Left kidney (tissue), 2 donors: Measurements from ENCODE around the gene VAV2. TPM values are rescaled to one million over a fixed set of nuclear protein-coding genes. Genes with fewer than 3 reads are reported as not detected.

Experiments
- DNase-seq: peaks from one replicate; pipeline ENCODE4 v3.0.0-alpha.2; 2013
- polyA plus RNA-seq: library from polyadenylated mRNA; unstranded; fragments of 120-200 nt; gene quantifications from one replicate; pipeline ENCODE4 v1.2.1, GENCODE V29; 2013; ENCODE audit not compliant: insufficient read length

Gene VAV2
- polyA plus RNA-seq, 1 donor, result 35.2 TPM

DNA sequence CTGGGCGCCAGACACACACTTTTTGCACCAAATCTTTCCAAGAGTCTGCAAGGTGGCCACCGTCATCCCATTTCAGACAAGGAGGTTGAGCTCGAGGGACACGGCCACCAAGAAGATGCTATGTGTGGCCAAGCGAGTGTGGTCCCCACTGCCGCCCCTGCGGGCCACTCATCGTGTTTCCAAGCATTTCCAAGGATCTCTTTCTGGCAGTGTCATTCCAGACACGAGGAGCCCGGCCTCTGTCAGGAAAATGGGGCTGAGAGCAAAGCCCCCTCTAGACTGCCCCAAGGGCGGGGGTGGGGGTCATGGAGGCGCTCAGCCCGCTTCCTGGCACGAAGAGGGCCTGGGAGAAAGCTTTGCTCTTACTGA is 10.6 kb downstream of the VAV2 start:
- DNase-seq, result no peak

DNA sequence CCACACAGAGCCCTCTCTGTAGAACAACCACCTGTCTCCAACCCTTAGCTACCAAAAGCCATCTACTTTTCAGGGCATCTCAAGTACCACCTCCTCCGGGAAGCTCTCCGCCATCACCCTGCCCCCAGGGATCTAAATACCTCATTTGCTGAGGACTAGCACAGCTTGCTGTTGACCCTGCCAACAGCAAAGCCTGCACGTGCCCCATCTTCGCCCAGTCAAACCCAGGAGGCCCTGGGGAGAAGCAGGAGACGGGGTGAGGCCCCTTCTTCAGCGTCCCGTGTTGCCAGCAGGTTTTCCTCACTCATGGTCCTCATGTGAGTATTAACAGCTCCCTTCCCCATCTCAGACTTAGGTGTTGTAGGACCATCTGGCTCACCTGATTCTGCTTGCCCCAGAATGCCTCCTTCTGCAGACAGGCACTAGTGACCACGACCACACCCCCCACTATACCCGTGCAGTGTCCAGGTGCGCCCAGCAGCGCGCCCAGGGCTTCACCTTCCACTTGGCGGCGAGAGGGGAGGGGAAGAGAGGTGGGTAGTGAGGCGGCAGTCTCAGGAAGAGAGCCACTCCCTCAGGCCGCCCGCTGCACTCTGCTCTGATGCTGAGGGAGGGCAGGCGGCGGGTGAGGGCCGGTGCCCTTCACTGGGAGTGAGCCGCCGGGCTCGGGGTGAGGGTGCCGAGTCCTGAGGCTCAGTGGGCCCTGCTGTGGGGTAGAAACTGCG is 11.1 kb downstream of the VAV2 start:
- no peak for DNase-seq

DNA sequence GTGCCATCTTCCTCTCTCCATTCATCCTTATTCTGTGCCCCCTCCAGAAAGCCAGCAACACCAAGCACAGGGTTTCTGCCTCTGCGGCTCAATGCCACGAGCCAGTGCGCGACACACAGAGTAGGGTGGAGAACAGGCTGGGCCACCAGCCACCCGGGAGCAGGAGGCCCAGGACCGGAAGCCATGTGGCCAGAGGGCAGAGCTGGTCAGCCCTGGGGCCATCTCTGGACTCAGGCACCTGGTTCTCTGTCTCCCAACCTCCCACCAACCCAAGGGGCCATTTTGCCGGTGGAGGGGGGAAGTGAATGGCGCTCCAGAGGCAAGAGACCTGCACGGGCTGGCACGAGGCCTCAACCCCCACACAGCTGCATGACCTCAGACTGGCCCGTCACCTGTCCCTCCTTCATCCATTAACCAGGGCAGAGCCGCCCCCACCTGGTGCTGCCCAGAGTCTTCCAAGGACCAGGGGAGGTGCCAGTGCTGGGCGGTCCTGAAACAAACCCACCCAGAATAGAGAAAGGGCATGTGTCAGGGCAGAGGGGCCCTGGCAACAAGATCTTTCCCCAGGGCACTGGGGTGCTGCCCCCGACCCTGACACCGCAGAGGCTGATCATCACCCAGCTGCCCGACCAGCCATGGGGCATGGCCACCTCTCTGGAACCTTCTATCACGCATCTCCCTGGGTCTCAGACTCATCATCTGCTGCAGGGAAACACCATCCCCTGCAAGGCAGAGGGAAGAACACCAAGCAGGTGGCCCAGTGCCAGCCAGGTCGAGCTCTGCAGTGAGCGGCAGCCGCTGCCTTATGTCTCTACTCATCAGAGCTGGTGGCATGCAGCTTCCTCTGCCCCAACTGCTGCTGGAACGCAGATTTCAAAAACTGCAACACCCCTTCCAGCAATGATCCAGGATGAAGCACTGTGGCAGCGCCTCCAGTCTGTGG is 11.9 kb downstream of the VAV2 start:
- no peak for DNase-seq

DNA sequence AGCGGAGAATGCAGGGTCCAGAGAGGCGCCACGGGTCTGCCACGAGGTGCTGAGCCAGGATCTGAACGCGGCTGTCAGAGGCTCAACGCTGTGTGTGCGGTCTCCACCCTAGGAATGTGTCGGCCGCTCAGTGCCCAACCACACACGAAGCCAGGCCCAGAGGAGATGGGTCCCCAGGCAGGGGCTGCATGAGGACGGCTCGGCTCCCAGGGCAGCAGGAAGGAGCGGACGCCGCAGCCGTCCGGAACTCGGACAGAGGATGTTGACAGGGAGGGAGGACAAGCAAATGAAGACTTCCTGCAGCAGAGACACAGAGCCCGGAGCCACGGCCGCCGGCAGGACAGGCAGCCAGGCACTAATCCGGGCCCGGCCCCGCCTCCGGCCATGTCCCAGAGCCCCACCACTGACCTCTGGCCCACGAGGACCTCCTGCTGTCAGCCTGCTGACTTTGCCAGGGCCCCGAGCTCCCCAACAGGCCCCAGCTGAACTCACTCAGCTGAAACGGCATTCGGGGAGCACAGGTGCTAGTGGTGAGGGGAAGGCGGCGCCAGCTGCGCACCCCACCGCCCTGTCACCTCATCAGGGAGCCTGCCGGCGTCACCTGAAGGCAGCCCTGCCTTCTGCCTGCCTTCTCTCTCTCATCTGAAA is 12.7 kb downstream of the VAV2 start:
- no peak for DNase-seq

DNA sequence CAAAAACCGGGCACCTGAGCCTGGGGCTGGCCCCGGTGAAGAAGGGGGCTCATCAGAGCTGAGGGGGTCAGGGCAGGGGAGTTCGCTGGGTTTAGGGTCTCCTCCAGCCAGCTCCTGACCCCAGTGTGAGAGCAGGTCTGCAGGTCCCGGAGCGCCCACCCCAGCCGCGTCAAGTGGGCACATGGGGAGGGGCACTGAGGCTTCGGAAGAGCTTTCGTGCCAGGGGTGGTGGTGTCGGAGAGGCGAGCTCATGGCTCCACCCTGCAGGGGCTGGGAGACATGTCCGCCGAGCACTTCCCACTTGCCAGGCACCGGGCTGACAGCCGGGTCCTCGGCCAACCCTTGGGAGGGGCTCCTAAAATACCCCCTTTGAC is 13.2 kb downstream of the VAV2 start:
- no peak for DNase-seq

DNA sequence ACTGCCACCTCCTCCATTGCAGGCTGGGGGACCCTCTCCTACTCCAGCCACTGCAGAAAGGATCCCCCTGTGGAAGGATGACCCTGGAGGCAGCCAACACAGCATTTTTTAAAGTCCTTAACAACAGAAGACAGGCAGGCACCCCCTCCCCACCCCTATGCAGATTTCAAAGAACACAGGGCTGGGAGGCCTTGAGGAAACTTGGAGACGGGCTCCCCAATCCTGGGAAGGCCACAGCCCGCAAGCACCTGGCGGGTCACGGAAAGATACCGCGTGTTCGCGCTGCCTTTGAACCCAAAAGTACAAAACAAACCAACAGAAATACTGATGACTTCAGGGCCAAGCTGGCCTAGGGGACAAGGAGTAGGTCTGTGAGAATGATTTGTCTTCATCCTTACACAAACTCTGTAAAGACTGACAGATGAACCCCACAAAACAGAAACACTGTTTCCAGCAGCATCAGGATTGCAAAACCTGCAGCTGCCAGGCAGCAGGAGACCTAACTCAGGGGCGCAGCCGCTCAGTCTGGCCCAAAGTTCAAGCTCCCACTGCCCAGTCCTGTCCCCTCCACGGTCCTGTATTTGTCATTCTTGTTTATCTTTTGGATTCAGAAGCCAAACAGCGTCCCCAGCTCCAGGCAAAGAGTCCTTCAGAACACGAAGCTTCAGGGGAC is 13.8 kb downstream of the VAV2 start:
- no peak for DNase-seq

DNA sequence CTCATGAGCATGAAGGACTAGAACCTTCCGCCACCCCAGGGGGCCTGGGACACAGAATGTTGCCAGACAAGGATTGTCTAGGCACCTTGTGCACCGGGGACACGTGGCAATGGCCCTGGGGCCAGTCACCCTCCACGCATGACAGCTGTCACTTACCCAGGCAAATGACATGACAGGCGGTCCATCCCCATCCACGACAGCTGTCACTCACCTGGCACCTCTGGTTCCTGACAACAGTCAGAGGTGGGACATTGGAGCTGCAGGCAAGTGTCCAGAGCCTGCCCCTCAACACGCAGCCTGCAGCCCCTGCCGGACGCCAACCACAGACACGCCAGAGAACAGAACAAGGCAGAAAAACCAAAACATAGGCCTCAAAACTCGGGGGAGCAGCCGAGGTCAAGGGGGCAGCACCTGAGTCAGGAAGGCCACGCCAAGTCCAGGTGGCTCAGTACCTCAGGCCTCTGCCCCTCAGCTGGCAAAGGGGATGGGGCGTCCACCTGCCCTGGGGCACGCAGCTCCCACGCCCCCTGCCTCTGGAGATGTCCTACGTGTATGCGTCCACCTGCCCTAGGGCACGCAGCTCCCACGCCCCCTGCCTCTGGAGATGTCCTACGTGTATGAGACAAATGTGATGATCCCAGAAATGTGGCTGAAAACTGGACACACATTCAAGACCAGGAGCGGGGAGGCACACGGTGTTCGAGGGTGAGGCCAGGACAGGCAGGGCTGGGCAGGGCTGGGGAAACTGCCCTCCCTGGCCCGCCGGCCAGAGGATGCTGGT is 14.5 kb downstream of the VAV2 start:
- no peak for DNase-seq

DNA sequence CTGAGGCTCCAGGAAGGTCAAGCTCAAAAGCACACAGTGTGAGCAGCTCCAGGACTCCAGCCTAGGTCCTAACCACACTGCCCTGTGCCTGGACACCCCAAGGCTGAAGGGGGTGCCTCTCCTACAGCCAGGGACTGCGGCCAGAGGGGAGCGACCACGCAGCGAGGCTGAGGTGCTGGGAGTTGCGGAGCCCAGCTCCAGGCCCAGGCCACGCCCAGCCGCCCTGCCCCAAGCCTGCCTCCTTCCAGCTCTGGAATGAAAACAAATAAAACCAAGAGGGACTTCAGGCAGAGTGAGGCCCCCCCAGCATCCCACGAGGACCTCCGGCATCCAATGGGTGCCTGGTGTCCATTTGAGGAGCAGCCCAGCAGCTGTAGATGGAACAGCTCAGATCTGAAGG is 15.2 kb downstream of the VAV2 start:
- DNase-seq, result no peak

DNA sequence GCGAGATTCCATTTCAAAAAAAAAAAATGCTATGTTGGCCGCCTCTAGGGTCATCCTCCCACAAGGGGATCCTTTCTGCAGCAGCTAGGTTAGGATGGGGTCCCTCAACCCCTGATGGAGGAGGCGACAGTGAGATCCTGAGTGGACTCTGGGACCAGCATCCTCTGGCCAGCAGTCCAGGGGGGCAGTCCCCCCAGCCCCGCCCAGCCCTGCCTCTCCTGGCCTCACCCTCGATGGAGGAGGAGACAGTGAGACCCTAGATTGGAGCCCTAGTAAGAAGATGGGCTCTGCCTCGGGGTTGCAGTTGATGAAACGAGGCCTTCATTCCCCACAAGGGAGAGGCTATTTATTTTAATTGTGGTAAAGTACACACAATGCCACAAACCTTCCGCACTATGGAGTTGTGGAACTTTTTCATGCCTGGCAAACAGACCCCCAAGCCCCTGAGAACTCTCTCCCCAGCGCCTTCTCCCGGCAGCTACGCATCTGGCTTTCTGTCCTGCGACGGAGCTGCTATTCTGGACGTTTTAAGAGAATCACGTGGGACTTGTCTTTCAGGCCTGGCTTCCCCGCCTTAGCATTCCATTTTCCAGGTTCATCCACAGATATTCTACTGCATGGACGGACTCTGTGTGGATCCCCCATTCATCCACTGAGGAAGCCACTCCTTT is 15.8 kb downstream of the VAV2 start:
- no peak for DNase-seq

DNA sequence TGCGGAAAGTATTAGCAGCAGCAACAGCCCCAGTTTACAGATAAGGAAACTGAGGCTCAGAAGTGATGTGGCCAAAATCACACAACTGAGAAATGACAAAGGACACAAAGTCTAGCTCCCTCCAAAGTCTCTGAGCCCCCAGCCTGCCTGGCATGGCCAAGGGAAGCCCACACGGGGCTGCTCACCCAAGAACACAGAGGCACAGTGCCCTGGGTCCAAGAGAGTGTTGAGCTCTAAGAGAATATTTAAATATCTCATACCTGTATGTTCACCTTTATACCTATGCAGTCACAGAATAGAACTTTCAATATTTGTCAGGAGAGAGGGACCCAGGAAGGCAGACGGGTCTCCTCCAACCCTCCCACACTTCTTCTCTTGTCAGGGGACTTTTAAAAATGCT is 16.6 kb downstream of the VAV2 start:
- no peak for DNase-seq

DNA sequence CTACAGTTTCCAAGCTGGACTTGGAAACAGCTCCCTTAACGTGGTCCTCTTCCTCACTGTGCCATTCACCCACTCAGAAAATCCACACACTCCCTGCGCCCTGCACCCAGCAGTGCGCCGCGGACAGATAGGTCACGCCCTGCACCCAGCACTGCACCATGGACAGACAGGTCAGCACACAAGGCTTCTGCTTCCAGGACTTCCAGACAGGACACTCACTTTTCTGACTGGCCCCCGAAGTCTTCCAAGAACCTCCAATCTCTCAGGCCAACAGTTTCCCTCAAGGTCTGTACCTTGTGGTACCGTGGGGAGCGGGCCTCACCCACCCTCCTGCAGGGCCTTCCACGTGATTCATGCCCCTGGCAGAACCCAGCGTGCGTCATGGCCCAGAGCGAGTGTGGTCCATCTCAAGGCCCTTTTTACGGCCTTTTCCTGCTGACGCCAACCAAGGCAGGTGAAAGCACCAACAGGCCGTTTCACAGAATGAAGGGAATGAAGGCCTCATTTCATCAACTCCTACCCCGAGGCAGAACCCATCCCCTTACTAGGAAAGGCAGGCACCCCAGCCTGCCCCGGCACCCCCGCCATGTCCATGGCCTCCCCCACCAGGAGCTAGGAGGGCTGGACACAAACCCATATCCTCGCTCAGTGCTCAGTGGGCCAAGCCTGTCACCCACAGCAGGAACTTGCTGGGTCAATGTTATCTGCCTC is 17.3 kb downstream of the VAV2 start:
- DNase-seq, result no peak

DNA sequence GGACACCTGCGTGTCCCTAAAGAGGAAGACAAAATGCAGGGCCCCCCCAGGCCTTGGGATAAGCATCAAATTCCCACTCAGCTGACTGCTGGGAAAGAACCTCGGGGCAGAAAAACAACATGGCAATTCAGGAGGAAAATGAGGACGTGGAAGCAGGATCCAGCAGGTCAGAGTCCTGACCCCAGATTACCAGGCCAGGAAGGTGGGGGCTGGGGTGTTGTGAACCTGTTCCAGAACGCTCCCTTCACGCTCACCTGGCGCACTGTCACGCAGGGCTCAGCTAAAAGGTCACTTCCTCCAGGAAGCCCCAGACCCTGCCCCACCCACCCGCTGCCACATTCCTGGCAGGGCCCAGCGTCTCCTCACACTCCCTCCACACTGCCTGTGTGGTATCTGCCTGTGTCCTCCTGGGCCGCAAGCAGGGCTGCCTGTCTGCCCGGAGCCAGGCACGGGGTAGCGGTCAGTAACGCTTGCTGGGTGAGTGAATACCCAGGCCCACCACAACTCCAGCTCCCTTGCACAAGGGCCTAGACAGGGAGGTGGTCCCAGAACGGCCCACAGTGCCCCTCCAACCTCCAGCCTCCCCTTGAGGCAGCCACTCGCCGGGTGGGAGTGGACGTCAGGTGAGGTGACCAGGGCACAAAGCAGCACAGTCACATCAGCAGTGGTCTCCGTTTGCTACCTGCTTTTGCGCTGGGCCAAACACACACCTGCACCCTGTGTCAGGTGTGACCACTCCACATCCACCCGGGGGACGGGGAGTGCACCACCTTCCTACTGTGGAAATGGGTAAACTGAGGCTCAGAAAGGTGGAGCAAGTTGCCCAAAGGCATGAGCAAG is 18.1 kb downstream of the VAV2 start:
- no peak for DNase-seq

DNA sequence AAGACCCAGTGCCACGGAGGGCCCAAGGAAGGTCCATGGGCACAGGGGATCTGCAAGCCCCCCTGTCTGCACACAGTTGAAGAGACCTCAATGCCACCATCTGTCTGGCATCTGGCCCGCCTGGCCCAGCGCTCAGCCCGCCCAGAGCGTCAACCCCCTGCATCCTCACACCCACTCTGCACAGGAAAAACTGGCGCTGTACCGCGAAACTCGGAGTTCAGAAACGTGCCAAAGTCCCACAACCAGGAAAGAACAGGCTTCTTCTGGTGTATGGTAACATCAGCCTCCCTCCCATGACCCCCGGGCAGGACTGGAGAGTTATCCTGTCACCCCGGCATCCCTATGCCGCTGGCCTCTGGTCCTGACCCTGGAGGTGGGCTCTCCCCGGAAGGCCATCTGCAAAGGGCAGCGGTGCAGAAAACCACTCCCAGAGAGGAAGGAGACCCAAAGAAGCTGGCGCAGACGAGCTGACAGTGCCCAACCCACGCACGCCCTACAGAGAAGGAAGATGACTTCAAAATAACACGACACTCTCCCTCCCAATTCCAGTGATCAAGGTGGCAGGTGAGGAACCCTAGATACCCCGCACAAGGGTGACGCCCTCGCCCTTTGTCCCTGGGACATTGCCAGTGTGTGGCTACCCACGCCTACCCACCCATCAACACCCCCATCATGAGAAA is 18.9 kb downstream of the VAV2 start:
- no peak for DNase-seq

DNA sequence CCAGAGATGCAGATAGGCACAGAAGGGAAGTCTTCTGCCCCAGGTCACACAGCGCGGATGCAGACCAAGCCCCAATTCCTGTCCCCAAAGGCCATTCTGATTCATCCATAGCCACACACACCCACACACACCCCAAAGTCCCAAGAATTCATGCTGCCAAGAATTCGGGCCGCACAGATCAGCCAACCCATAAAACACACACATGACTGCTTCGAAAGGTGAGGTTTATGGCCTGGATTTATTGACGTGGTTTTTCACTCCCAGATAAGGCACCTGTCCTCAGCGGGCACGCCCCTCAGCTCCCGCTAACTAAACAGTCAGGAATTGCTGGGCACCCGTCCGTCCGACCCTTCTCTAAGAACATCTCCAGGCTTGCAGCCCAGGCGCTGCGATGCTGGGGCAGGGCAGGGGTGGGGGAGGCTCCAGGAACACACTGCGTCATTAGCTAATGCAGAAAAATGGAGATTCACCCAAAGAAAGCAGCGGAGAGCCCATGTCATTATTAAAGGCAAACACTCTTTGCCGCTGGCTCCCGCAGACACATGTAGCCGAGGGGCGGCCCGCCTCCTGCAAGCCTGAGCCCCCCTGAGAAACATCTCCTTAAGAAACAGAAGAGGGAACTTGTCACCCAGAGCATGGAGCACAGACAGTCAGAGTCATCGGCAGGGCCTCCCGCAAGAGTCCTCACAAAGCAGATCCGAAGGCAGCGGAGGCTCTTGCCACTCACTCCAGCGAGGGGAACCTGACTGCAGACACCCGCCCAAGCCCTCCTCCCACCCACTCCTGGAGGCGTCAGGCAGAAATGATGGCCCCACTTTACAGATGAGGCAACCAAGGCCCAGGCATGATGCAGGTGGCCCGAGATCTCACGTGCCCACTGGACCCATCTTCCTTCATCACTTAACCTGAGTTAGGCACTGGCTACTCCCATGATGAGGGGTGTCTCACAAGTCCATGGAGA is 19.9 kb downstream of the VAV2 start:
- no peak for DNase-seq

DNA sequence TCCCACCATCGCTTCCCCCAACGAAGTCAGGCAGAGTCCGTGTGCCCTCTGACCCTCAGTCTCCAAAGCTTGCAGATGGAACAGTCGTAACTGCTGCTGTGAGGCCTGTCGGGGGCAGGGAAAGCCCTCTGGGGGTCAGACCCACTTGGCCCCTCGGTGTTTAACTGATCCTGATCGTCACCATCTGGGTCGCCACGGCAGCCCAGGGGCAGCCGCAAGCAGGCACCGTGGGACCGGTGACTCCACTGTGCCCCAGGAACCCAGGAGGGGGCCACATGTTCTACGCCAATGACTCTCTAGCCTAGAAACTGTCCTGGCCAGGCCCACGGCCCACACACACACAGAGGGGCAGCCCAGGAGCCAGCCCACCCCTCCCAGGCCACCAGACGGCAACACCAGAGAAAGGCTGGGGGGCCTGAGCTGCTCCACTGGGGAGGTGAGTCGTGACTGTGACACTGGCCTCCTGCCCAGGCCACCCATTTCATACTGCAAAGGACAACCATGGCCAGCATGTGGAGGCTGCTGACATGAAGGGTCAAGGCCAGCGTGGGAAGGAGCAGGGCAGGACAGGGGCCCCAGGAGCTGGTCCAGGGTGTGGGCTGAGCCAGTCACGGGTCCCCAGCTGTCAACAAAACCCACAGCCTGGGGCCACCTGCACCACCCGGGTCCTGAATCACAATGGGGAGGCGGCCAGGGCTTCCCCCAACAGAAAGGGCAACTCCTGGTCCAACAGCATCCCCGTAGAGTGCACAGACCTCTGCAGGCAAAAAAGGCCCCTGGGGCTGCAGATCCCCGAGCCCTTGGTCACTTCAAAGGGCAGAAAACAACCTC is 20.8 kb downstream of the VAV2 start:
- no peak for DNase-seq

DNA sequence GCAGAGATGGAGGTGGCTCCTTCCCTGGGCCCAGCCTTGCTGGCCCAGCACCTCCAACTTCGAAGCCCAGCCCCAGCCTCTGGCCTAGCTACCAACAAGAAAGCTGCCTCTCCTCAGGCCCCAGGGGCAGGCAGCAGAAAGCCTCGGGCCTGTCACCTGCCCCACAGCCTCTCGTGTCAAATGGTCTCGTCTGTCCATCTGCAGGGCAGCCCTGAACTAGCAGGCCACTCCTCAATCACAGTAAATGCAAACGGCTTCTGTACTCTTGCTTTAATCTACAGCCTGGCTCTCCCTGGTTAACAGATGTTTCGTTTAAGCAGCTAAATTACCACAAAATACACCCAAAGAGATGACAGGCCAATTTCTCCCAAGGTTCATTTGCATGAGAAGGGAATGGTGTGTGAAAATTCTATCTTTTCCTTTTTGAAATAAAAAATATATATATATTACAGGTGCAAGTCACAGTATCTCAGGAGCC is 21.5 kb downstream of the VAV2 start:
- DNase-seq, result no peak
